T-helper 1 cell treated with Interleukin-12 subunit alpha and Interleukin-12 subunit beta and Interleukin-4 antibody, amounts not matched to agents 30 ng/mL and 1 ng/mL, for 36 hours (primary cell): ENCODE results near the gene DPP10. TPM values are rescaled to one million over a fixed set of nuclear protein-coding genes. Genes with fewer than 3 reads are reported as not detected.

Source experiments
- intact Hi-C: fragments of 100-400 bp; cut with micrococcal nuclease; formaldehyde crosslinking; loops from one replicate; pipeline ENCODE4 v1.15.1; 2024
- total RNA-seq: library from RNA; stranded (reverse); gene quantifications from 2 replicates; pipeline ENCODE4 v1.2.3, GENCODE V29; 2022

DPP10 gene
- total RNA-seq, 1 donor from 2014 or later = not detected

GRCh38 chr2:115115135-115115534 is 672.7 kb downstream of the DPP10 start:
- intact Hi-C loops = no loop called here

- intact Hi-C loops = no loop called here
These were observed 675.9 kb downstream of the DPP10 start for GRCh38 chr2:115118306-115118705.

- intact Hi-C loops = no loop called here
These were observed 676.6 kb downstream of the DPP10 start for GRCh38 chr2:115119086-115119485.

- intact Hi-C loops = no loop called here
These were observed 680.3 kb downstream of the DPP10 start for GRCh38 chr2:115122701-115123100.

- intact Hi-C loops = no loop called here
These were observed 682.4 kb downstream of the DPP10 start for GRCh38 chr2:115124817-115125216.

GRCh38 chr2:115129536-115129935 is 687.1 kb downstream of the DPP10 start:
- intact Hi-C loops = no loop called here

- intact Hi-C loops = no loop called here
These were observed 718.2 kb downstream of the DPP10 start for GRCh38 chr2:115160531-115161080.

- intact Hi-C loops = no loop called here
These were observed 718.8 kb downstream of the DPP10 start for GRCh38 chr2:115161081-115161770.

GRCh38 chr2:115161771-115162493 is 719.5 kb downstream of the DPP10 start:
- intact Hi-C loops = no loop called here

- intact Hi-C loops = no loop called here
These were observed 720.3 kb downstream of the DPP10 start for GRCh38 chr2:115162494-115163293.

GRCh38 chr2:115163572-115163971 is 721.1 kb downstream of the DPP10 start:
- intact Hi-C loops = no loop called here

GRCh38 chr2:115165529-115166109 is 723.2 kb downstream of the DPP10 start:
- intact Hi-C loops = no loop called here

- intact Hi-C loops = no loop called here
These were observed 726.0 kb downstream of the DPP10 start for GRCh38 chr2:115168457-115168856.

GRCh38 chr2:115169814-115170213 is 727.4 kb downstream of the DPP10 start:
- intact Hi-C loops = no loop called here

GRCh38 chr2:115171751-115172150 is 729.3 kb downstream of the DPP10 start:
- intact Hi-C loops = no loop called here

- intact Hi-C loops = no loop called here
These were observed 732.2 kb downstream of the DPP10 start for GRCh38 chr2:115174651-115175050.

- intact Hi-C loops = no loop called here
These were observed 740.7 kb downstream of the DPP10 start for GRCh38 chr2:115183144-115183543.

- intact Hi-C loops = no loop called here
These were observed 748.0 kb downstream of the DPP10 start for GRCh38 chr2:115190459-115190858.

- intact Hi-C loops = no loop called here
These were observed 752.2 kb downstream of the DPP10 start for GRCh38 chr2:115194623-115195022.

GRCh38 chr2:115196587-115196986 is 754.1 kb downstream of the DPP10 start:
- intact Hi-C loops = no loop called here

GRCh38 chr2:115199966-115200365 is 757.5 kb downstream of the DPP10 start:
- intact Hi-C loops = no loop called here
